Skeletal muscle cell (primary cell): ENCODE measurements around the gene PAK4.
"Not testable (repeated sequence)": the region's sequence is repeated elsewhere in the genome, so short reads cannot be mapped to it uniquely, and the experiment has no call there.

Source experiments
- DNase-seq: peaks from one replicate; pipeline ENCODE4 v3.0.0-alpha.2; 2010; ENCODE audit warnings: low read depth
- H3K4me3 ChIP-seq: 2 replicates; pipeline ENCODE4 v1.5.1; 2011; ENCODE audit warnings: low read depth, mild to moderate bottlenecking, control low read depth, low read length, moderate library complexity

PAK4 gene

DNA sequence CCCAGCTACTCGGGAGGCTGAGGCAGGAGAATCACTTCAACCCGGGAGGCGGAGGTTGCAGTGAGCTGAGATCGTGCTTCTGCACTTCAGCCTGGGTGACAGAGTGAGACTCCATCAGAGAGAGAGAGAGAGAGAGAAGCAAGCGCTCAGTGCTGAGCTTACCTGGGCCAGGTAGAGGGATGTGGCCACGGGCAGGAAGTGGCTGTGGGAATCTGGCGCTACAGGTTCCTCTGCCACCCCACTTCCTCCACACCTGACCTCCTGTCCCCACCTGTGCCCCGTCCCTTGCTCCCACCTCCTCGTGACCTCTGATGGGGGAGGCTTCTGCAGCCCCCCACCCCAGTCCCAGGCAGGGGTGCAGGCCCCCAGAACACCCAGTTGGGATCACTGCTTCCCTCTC, 70.2 kb downstream of the PAK4 start:
- DNase-seq = no peak
- no peak overlapping the region for H3K4me3 ChIP-seq

DNA sequence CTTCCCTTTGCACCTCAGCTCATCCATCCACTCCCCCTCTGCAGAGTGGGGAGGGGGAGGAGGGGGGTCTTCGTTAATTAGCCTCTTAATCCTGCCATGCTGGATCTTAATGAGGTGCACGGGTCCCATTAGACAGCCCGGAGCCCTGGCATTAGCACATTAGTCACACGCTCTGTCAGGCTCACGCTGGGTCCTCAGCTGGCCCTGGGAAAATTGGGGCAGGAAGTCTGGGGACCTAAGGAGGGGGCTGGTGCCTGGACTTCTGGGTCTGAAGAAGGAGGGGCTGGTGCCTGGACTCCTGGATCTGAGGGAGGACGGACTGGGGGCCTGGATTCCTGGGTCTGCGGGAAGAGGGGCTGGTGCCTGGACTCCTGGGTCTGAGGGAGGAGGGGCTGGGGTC, 70.7 kb downstream of the PAK4 start:
- H3K4me3 ChIP-seq = no peak overlapping the region
- DNase-seq = no peak

DNA sequence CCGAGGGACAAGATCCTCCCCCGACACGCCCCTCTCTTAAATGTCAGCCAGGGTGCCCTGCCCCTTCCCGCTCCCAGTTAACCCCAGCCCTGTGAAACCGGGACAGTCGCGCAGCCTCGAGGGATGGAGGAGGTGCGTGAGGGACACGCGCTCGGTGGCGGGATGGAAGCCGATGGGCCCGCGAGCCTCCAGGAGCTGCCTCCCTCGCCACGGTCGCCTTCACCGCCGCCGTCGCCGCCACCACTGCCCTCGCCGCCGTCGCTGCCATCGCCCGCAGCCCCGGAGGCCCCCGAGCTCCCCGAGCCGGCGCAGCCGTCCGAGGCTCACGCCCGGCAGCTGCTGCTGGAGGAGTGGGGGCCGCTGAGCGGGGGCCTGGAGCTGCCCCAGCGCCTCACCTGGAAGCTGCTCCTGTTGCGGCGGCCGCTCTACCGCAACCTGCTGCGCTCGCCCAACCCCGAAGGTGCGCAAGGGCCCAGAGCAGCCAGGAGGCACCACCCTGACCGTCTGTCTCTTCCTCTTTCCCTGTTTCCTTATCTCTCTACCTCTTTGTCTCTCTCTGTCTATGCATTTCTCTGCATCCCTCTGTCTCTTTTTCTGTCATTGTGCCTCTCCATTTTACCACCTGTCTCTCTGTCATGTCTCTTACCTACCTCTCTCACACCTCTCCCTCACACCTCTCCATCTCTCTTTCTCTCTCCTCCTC, 71.4 kb downstream of the PAK4 start, which contains the start of gene NCCRP1:
Gene NCCRP1, plus strand, starts transcription at position 105 of the 703 bp plus-strand sequence. Its CDS starts 19 bp downstream, at position 124.
- DNase-seq = no peak
- no peak within 1 kb of the TSS for H3K4me3 ChIP-seq

DNA sequence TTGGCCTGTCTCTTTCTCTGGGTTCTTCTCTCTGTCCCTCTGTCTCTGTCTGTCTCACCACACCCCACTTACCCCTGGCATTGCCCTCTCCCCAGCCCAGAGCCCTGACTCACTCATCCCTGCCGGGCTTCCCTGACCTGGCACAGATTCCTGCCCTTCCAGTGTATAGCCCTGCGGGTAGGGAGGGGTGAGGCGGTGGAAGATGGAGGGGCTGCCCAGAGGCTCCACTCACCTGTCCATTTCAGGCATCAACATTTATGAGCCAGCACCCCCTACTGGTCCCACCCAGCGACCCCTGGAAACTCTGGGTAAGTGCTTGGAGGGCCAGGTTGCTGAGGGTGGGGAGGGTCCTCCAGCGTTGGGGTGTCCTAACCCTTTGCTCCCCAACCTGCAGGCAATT, 72.2 kb downstream of the PAK4 start:
- no peak for DNase-seq

DNA sequence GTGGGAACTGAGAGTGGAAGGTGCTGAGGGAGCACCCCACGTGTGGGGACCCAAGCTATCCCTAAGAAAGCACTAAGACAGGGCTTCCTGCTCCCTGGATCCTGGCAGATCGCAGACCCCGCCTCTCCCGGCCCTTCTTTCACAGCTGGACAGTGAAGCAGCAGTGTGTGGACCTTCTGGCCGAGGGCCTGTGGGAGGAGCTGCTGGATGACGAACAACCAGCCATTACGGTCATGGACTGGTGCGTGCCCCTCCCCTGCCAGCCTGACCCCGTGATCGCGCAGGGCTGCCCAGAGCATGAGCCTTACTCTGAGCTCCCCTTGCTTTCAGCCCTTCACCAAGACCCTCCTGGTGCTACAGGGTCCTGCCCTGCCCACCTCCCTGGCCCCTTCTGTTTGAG, 73.4 kb downstream of the PAK4 start:
- no peak overlapping the region for H3K4me3 ChIP-seq
- DNase-seq = no peak

More for the DNA sequence above, 72.2 kb downstream of the PAK4 start:
- no peak overlapping the region for H3K4me3 ChIP-seq

DNA sequence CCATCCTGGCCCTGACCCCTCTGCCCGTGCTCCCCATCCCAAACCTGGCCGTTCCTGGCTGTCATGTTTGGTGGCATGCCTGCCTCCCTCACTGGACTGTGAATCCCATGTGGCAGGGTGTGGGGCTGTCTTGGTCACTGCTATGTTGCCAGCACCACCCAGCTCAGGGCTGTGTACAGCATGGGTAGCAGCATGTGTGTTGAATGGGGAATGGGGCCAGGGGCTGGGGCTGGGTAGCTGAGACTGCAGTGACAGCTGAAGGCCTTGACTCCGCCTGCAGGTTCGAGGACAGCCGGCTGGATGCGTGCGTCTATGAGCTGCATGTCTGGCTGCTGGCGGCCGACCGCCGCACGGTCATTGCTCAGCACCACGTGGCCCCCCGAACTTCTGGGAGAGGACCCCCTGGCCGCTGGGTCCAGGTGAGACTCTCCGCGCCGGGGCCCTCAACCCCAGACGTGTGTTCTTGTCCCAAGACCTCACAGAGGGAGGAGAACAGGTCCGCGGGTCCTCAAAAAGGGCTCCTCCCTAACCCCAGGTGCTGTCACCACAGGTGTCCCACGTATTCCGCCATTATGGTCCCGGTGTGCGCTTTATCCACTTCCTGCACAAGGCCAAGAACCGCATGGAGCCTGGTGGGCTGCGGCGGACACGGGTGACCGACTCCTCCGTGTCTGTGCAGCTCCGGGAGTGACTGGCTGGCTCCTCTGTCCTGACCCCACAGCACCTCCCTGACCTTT, 74.6 kb downstream of the PAK4 start:
- no peak overlapping the region for H3K4me3 ChIP-seq
- no peak for DNase-seq

DNA sequence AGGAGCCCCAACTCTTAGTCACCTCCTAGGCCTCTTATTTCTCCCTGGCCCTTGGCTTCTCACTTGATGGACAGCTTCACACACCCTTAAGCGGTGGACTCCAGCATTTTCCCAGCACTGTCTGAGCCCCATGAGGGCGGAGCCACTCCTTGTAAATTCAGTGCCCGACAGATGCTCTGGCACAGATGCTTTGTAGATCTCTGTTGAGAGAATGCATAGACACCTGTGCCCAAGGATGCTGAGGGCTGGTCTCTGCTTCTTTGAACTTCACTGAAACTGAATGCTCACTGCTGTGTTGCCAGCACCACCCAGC, 75.2 kb downstream of the PAK4 start:
- no peak for DNase-seq
- no peak overlapping the region for H3K4me3 ChIP-seq

DNA sequence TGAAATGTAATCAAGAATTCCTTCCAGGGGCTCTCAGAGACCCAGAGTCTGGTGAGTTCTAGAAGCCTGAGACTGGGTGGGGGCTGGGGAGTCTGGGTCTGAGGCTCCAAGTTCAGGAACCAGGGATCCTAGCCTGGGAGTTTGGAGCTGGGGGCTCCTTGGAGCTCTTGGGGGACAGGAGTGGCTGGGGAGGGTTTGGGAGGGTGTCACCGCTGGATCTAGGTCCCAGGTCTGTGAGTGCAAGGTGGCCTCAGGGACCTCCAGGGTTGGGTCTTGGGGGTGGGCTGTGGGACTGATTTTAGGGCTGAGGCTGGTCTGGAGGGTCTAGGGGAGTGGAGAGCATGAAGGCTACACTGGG, 77.4 kb downstream of the PAK4 start:
- DNase-seq = no peak
- no peak overlapping the region for H3K4me3 ChIP-seq

DNA sequence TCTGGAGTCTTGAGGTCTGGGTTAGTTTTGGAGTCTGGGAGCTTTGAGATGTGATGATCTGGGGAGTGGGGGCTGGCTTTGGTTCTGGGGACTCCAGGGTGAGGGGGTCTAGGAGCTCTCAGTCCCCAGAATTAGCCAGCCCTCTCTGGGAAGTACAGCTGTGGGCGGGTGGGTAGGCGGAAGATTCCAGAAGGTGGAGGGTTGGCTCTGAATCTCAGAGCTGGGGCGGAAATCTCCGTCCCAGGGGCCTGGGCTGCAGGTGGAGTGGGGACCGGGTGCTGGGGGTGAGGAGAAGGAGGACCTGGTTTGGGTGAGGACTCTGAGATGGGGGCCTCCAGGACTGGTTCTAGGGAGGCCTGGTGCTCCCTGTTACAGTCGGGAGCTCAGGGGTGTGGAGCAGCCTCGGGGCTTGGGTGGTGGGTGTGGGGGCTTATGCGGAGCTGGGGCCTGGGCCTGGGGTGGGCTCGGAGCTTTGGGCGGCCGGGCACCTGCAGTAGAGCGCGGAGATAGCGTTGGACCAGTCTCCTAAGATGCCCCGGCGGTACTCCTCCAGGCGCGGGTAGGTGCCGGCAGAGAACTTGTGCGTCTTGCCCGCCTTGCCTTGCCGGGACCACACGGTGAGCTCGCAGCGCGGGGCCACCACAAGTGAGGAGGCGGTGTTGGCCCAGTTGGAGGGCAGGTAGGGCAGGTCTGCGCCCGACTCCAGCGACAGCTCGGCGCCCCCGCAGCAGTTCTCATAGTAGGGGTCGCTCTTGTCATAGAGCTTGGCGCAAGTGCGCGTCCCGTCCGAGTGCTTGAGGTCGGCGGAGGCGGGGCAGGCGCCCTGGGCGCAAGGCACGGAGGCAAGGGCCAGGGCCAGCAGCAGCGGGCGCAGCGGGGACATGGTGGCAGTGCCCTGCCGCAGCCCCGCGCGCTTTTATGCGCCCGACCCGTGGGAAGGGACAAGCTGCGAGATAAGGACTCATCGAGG, 78.1 kb downstream of the PAK4 start, which contains the start of gene SYCN:
Gene SYCN, minus strand, starts transcription at position 892 of the 970 bp plus-strand sequence. Its CDS starts 9 bp downstream, at position 883.
- no peak for DNase-seq
- H3K4me3 ChIP-seq = no peak within 1 kb of the TSS

DNA sequence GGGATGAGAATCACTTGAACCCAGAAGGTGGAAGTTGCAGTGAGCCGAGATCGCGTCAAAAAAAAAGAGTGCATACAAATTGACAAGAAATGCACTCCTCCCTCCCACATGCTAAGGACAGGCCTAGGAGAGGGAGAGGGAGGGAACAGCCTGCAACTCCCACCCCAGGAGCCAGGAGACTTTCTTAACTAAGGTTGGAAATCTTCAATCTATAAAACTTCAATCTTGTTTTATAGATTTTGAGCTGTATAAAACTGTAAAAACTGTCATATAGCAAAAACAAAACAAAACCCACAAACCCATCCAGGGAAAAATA, 79.8 kb downstream of the PAK4 start:
- H3K4me3 ChIP-seq = no peak overlapping the region
- DNase-seq = no peak

DNA sequence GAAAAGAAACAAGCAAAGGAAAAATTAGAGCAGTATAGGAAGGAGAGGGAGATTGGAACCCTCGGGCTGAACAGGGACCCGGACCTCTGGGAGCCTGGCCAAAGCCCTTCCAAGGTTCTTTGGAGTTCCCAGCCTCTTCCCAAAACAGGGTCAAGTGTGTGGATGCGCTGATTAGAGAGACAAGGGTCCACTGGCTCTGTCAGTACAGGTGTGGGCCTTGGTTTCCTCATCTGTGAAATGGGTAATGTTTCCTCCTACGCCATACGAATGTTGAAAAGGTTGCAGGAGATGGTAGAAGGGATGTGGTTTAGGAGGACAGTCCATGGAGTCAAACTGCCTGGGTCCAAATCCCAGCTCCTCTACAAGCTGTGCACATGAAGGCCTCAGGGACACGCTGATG, 80.5 kb downstream of the PAK4 start:
- H3K4me3 ChIP-seq = no peak overlapping the region
- no peak for DNase-seq

DNA sequence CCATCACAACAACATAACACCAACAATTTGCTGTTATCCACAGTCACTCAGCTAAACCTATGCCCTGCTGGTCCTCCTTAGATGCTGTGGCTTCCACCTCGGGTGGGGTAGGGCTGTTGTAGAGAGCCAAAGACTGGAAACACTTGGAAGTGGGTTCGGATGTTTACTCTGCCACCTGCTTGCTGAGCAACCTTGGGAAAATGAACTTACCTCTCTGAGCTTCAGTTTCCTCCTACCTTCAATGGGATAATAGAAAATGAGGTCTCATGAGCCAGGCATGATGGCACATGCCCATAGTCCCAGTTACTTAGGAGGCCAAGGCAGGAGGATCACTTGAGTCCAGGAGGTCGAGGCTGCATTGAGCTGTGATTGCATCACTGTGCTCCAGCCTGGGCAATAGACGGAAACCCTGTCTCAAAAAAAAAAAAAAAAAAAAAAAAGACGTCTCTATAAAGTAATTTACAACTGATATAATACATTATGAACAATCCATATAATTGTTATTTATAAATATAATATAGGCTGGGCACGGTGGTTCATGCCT, 81.8 kb downstream of the PAK4 start:
- no peak for DNase-seq
- no peak overlapping the region for H3K4me3 ChIP-seq

DNA sequence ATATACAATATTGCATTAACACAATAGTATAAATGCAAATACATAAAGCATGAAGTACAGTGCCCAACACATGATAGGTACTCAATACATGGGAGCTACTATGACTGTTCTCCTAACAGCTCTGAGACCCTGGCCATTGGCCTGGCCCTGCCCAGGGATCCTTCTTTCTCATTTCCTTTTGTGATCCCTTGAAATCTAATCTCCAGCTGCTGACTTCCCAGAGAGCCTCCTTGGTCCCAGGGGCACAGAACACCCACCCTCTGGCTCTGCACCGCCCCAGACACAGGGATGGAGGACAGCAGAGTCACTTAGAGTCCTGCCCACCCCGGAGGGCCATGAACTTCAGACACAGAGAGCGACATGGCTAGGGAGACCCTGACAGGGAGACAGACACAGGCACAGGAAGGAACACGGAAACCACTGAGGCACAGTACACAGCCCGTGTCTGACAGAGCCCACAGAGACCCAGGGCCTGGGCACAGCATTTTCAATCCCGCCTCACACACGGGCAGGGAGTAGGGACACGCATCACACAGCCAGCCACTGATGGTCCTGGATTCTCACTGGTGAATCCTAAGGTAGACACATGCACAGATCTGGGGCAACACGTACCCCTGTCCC, 82.7 kb downstream of the PAK4 start:
- no peak for DNase-seq

DNA sequence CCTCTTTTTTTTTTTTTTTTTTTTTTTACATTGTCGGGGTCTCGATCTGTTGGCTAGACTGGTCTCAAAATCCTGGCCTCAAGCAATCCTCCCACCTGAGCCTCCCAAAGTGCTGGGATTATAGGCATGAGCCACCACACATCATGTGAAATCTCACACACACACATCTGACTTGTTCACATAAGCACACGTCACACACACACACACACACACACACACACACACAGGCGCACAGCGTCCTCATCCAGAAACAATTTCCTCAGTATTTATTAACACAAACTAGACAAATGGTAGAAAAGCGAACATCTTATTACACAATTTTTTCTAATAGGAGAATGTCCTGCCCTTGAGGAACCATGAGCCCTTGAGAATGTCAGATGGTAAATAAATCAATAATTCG, 83.6 kb downstream of the PAK4 start:
- DNase-seq = no peak

More for the DNA sequence above, 82.7 kb downstream of the PAK4 start:
- no peak overlapping the region for H3K4me3 ChIP-seq

DNA sequence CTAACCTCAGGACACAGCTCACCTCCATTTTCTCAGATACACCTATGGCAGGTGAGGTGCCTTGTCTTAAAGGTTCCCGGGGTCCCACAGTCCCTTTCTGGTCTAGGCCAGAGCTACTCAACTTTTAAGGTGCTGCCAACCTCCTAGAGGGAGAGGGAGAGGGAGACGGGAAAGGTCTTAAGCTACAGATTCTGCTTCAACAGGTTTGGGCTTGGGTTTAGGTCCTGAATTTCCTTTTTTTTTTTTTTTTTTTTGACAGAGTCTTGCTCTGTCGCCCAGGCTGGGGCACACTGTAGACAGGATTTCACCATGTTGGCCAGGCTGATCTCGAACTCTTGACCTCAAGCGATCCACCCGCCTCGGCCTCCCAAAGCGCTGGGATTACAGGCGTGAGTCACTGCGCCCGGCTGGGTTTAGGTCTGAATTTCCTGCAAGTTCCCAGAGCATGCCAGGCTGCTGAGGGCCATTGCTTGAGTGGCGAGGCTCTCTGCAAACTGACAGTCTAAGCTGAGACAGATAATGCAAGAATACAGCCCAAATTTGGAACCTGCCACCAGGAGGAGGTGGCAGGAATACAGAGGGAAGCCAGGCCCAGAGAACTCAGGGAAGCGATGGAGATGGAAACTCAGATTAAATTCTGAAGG, 86.3 kb downstream of the PAK4 start:
- DNase-seq = no peak

More for the DNA sequence above, 83.6 kb downstream of the PAK4 start:
- H3K4me3 ChIP-seq = no peak overlapping the region

DNA sequence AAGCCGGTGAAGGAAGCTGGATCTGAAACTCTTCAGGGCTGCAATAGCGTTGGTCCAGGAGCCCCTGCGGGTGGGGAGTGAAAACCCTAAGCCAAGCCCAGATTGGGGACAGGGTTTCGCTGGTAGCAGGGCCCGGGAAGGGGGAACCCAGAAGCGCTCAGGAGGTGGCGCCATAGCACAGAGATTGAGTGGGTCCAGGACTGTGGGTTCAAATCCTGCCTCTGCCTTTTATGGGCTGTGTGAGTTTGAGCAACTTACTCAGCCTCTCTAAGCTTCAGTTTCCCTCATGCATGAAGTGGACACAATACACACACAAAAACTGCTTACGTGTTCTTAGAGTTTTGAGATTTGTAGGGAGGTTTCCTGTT, 86.8 kb downstream of the PAK4 start:
- DNase-seq = no peak
- no peak overlapping the region for H3K4me3 ChIP-seq

More for the DNA sequence above, 86.3 kb downstream of the PAK4 start:
- no peak overlapping the region for H3K4me3 ChIP-seq

DNA sequence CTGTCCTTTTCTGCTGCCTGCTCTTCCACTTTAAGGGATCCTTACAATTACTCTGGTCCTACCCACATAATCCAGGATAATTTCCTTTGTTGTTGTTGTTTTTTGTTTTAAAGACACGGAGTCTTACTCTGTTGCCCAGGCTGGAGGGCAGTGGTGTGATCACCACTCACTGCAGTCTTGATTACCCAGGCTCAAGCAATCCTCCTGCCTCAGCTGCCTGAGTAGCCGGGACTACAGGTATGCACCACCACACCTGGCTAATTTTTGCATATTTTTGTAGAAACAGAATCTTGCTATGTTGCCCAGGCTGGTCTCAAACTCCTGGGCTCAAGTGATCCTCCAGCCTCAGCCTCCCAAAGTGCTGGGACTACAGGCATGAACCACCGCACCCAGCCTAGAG, 89.7 kb downstream of the PAK4 start:
- DNase-seq, H3K4me3 ChIP-seq: not testable (repeated sequence)

DNA sequence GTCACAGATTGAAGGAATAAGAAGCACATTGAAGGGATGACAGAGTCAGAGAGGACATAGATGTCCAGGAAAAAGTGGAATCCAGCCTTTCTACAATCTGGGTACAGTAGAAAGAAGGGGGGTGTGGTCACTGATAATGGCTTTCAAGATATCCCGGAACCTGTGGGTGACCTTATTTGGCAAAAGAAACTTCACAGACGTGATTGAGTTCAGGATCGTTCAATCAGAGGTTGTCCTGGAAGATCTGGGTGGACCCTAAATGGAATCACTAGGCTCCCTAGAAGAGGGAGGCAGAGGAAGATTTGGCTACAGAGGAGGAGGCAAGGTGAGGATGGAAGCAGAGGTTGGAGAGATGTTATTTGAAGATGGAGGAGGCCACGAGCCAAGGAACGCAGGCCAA, 91.5 kb downstream of the PAK4 start:
- no peak overlapping the region for H3K4me3 ChIP-seq
- DNase-seq = no peak
